Measurements from ENCODE around the gene P2RY12.

- TF ChIP-seq CTCF (conservative IDR thresholded peaks at IDR 0.05 in 1 of 2, IDR thresholded peaks at IDR 0.05 in 1 of 2; ENCODE audit: low read depth in 1 of 2, low read length in 2 of 2) (no peak), EZH2 (IDR thresholded peaks at IDR 0.05; ENCODE audit: low read length, missing control alignments) (no peak)
Measured at GRCh38 chr3:151301787-151302186, 82.8 kb downstream of the P2RY12 start.

All from fibroblast of lung (primary cell).